HCT116 (cell line): ENCODE data around the gene ITGA1. TPM values are rescaled to one million over a fixed set of nuclear protein-coding genes. Genes with fewer than 3 reads are reported as not detected.

Experiments
- ATAC-seq: fragments of 200-7000 bp; cut with Tn5 transposase; 2 replicates; pipeline ENCODE4 v1.9.1; 2020; ENCODE audit warnings: mild to moderate bottlenecking, moderate library complexity
- BruUV-seq: library from RNA; stranded (reverse); fragments of 400-500 nt; replicated peaks from 2 replicates; lab custom pipeline; 2021; lab: Mats Ljungman, UMichigan
- CTCF ChIA-PET: fragments of 300-600 bp; sonication (Branson Sonifier 250); formaldehyde crosslinking; loops from one replicate; lab custom pipeline; 2021; ENCODE audit warnings: antibody characterized with exemption; lab: Charles Lee
- POLR2A ChIA-PET: fragments of 300-600, 350-600 bp; sonication (Branson Sonifier 250); formaldehyde crosslinking; loops from one replicate; lab custom pipeline; 2021; ENCODE audit warnings: antibody characterized with exemption; lab: Charles Lee
- RAD21 ChIA-PET, 2 experiments: fragments of 300-600 bp; sonication (Branson Sonifier 250); formaldehyde crosslinking; loops; one replicate each; lab custom pipeline; 2023; ENCODE audit warnings: low total read pairs in 2 of 2; ENCODE audit not compliant: uncharacterized antibody in 2 of 2, unreplicated experiment in 2 of 2, low non-redundant PET in 1 of 2; lab: Charles Lee
- DNase-seq: peaks from one replicate; pipeline ENCODE4 v3.0.0-alpha.2; 2010; ENCODE audit warnings: low read depth, low spot score
- H2AFZ ChIP-seq: fragments of 200-600 bp; shearing (Covaris generic), sonication (generic); 2 replicates; pipeline ENCODE4 v1.6.1; 2017; ENCODE audit warnings: low read depth, mixed run types, mixed read lengths, antibody characterized with exemption, low read length; ENCODE audit not compliant: poor library complexity, severe bottlenecking
- H3K27ac ChIP-seq: 2 replicates; pipeline ENCODE4 v1.5.1; 2012; ENCODE audit warnings: low read depth, low read length
- H3K27me3 ChIP-seq: fragments of 200-600 bp; sonication (generic); 2 replicates; pipeline ENCODE4 v1.6.1; 2016; ENCODE audit warnings: mixed run types, low read length, mixed read lengths; ENCODE audit not compliant: insufficient read depth
- H3K36me3 ChIP-seq, 2 experiments: fragments of 200-500 bp in 1 of 2; fragments of 200-600 bp in 1 of 2; sonication (Bioruptor generic) in 1 of 2; sonication (generic) in 1 of 2; 2 replicates each; pipeline versions ENCODE4 v1.5.1 to v1.6.1; 2014 to 2016; ENCODE audit warnings: low read length in 2 of 2, inconsistent platforms in 1 of 2, mixed read lengths in 1 of 2, mixed run types in 1 of 2; ENCODE audit not compliant: insufficient read depth in 2 of 2, control insufficient read depth in 1 of 2
- H3K4me1 ChIP-seq, 2 experiments: fragments of 200-600 bp in 1 of 2; sonication (generic) in 1 of 2; 2 replicates each; pipeline versions ENCODE4 v1.5.1 to v1.6.1; 2012 to 2017; ENCODE audit warnings: low read length in 2 of 2, inconsistent platforms in 1 of 2, mild to moderate bottlenecking in 1 of 2, mixed read lengths in 1 of 2, mixed run types in 1 of 2, moderate library complexity in 1 of 2; ENCODE audit not compliant: insufficient read depth in 2 of 2, control insufficient read depth in 1 of 2
- H3K4me2 ChIP-seq: fragments of 200-600 bp; sonication (generic); 2 replicates; pipeline ENCODE4 v1.6.1; 2017; ENCODE audit warnings: mixed run types, low read length, mixed read lengths
- H3K4me3 ChIP-seq, 2 experiments: fragments of 200-600 bp in 1 of 2; sonication (generic) in 1 of 2; replicated peaks in 1 of 2; 2 replicates each; pipeline ENCODE4 v1.5.1; 2011 to 2016; ENCODE audit warnings: low read length in 2 of 2, control low read depth in 1 of 2, low read depth in 1 of 2, mild to moderate bottlenecking in 1 of 2, mixed read lengths in 1 of 2, mixed run types in 1 of 2
- H3K79me2 ChIP-seq: fragments of 200-600 bp; sonication (generic); 2 replicates; pipeline ENCODE4 v1.6.1; 2017; ENCODE audit warnings: mild to moderate bottlenecking, mixed run types, low read length, moderate library complexity, mixed read lengths; ENCODE audit not compliant: insufficient read depth
- H3K9ac ChIP-seq: fragments of 200-600 bp; sonication (generic); 2 replicates; pipeline ENCODE4 v1.6.1; 2016; ENCODE audit warnings: low read length, mixed read lengths
- H3K9me2 ChIP-seq: fragments of 200-600 bp; sonication (generic), shearing (Covaris generic); 2 replicates; pipeline ENCODE4 v1.6.1; 2017; ENCODE audit warnings: mixed run types, mild to moderate bottlenecking, moderate library complexity; ENCODE audit not compliant: insufficient read depth
- H3K9me3 ChIP-seq, 2 experiments: fragments of 200-500 bp in 1 of 2; fragments of 200-600 bp in 1 of 2; sonication (Bioruptor generic) in 1 of 2; sonication (generic) in 1 of 2; 2 replicates each; pipeline ENCODE4 v1.6.1; 2014 to 2017; ENCODE audit warnings: low read length in 2 of 2, mixed read lengths in 2 of 2, inconsistent platforms in 1 of 2, low read depth in 1 of 2, mild to moderate bottlenecking in 1 of 2, mixed run types in 1 of 2, moderate library complexity in 1 of 2; ENCODE audit not compliant: control insufficient read depth in 1 of 2, insufficient read depth in 1 of 2
- H4K20me1 ChIP-seq: fragments of 200-600 bp; sonication (generic), shearing (Covaris generic); 2 replicates; pipeline ENCODE4 v1.6.1; 2017; ENCODE audit warnings: mixed run types, mild to moderate bottlenecking, moderate library complexity; ENCODE audit not compliant: insufficient read depth
- ATF3 ChIP-seq: IDR thresholded peaks from 2 replicates; pipeline ENCODE4 v1.6.1; 2012
- CBX3 ChIP-seq: IDR thresholded peaks from 2 replicates; pipeline ENCODE4 v1.6.1; 2012; ENCODE audit warnings: low read depth
- CTCF ChIP-seq, 3 experiments: fragments of 200-600 bp in 1 of 3; sonication (generic) in 1 of 3; IDR thresholded peaks in 2 of 3; conservative IDR thresholded peaks in 1 of 3; 2 replicates each; pipeline ENCODE4 v1.5.1; 2012 to 2017; ENCODE audit warnings: low read depth in 2 of 3, low read length in 2 of 3, antibody characterized with exemption in 1 of 3, borderline replicate concordance in 1 of 3, control low read depth in 1 of 3, mild to moderate bottlenecking in 1 of 3, mixed read lengths in 1 of 3, mixed run types in 1 of 3, moderate library complexity in 1 of 3; ENCODE audit not compliant: insufficient read depth in 1 of 3
- ELF1 ChIP-seq: IDR thresholded peaks from 2 replicates; pipeline ENCODE4 v1.6.1; 2012; ENCODE audit warnings: low read depth, borderline replicate concordance
- EZH2 ChIP-seq: fragments of 200-600 bp; sonication (generic); IDR thresholded peaks from 2 replicates; pipeline ENCODE4 v1.6.1; 2017; ENCODE audit warnings: antibody characterized with exemption, mixed run types
- EZH2phosphoT487 ChIP-seq: fragments of 200-600 bp; IDR thresholded peaks from 2 replicates; pipeline ENCODE4 v1.6.1; 2018; ENCODE audit warnings: antibody characterized with exemption, borderline replicate concordance
- JUND ChIP-seq: IDR thresholded peaks from 2 replicates; pipeline ENCODE4 v1.6.1; 2012
- MAX ChIP-seq: IDR thresholded peaks from 2 replicates; pipeline ENCODE4 v1.6.1; 2012
- POLR2A ChIP-seq: IDR thresholded peaks from 2 replicates; pipeline ENCODE4 v1.7.0; 2011; ENCODE audit warnings: borderline replicate concordance; ENCODE audit not compliant: insufficient read depth, insufficient read length; ENCODE audit errors: extremely low read depth
- RAD21 ChIP-seq: IDR thresholded peaks from 2 replicates; pipeline ENCODE4 v1.6.1; 2012; ENCODE audit warnings: low read depth, mild to moderate bottlenecking
- SRF ChIP-seq: IDR thresholded peaks from 2 replicates; pipeline ENCODE4 v1.6.1; 2012; ENCODE audit warnings: low read depth
- TCF7L2 ChIP-seq: IDR thresholded peaks from 2 replicates; pipeline ENCODE4 v1.7.0; 2011; ENCODE audit warnings: borderline replicate concordance, inconsistent platforms; ENCODE audit not compliant: insufficient read depth, insufficient read length; ENCODE audit errors: extremely low read depth
- YY1 ChIP-seq: IDR thresholded peaks from 2 replicates; pipeline ENCODE4 v1.6.1; 2011; ENCODE audit warnings: low read length, low read depth, moderate library complexity, mild to moderate bottlenecking; ENCODE audit not compliant: insufficient replicate concordance; ENCODE audit errors: extremely low read depth
- ZFX ChIP-seq: fragments of 450-650 bp; IDR thresholded peaks from 2 replicates; pipeline ENCODE4 v1.6.1; 2017
- ZNF274 ChIP-seq: fragments of 200-500 bp; sonication (Bioruptor generic); IDR thresholded peaks from 2 replicates; pipeline ENCODE4 v1.6.1; 2014; ENCODE audit warnings: mild to moderate bottlenecking, low read depth, low read length, inconsistent platforms
- intact Hi-C: fragments of 100-400 bp; cut with micrococcal nuclease; formaldehyde crosslinking; loops from 2 replicates; pipeline ENCODE4 v1.10.0; 2022
- total RNA-seq: library from RNA; stranded (reverse); gene quantifications from one replicate; pipeline ENCODE4 v1.2.1, GENCODE V29; 2021; ENCODE audit not compliant: unreplicated experiment
- TF ChIP-seq, protein P1 (sequence below): IDR thresholded peaks from 2 replicates; pipeline ENCODE4 v1.6.1; 2011; ENCODE audit warnings: mild to moderate bottlenecking, low read length, moderate library complexity; ENCODE audit not compliant: insufficient replicate concordance; ENCODE audit errors: extremely low read depth

Gene ITGA1
- total RNA-seq, 1 experiment from 2014 or later, result 1.8 TPM

GRCh38 chr5:52824827-52825226 lies 37.1 kb downstream of the ITGA1 start:
- CTCF ChIA-PET, result no interaction called here
- TF ChIP-seq, protein P1, sequence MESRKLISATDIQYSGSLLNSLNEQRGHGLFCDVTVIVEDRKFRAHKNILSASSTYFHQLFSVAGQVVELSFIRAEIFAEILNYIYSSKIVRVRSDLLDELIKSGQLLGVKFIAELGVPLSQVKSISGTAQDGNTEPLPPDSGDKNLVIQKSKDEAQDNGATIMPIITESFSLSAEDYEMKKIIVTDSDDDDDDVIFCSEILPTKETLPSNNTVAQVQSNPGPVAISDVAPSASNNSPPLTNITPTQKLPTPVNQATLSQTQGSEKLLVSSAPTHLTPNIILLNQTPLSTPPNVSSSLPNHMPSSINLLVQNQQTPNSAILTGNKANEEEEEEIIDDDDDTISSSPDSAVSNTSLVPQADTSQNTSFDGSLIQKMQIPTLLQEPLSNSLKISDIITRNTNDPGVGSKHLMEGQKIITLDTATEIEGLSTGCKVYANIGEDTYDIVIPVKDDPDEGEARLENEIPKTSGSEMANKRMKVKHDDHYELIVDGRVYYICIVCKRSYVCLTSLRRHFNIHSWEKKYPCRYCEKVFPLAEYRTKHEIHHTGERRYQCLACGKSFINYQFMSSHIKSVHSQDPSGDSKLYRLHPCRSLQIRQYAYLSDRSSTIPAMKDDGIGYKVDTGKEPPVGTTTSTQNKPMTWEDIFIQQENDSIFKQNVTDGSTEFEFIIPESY, result no peak
- TF ChIP-seq EZH2 (no peak), YY1 (no peak), ATF3 (no peak), CTCF (IDR thresholded peaks at IDR 0.05 in 2 of 3, conservative IDR thresholded peaks at IDR 0.05 in 1 of 3; ENCODE audit: borderline replicate concordance in 1 of 3, insufficient read depth in 1 of 3, low read depth in 2 of 3, low read length in 2 of 3) (no peak), ZNF274 (no peak), MAX (no peak), SRF (no peak), JUND (no peak), ELF1 (no peak), TCF7L2 (no peak), ZFX (no peak), POLR2A (no peak), CBX3 (no peak), EZH2phosphoT487 (no peak), RAD21 (no peak)

More at GRCh38 chr5:52824827-52825226, 37.1 kb downstream of the ITGA1 start:
- BruUV-seq, result no TSS peak
- no peak overlapping the region for H3K4me2 ChIP-seq
- ATAC-seq (no peak), DNase-seq (no peak)
- intact Hi-C loops, result no loop called here
- no peaks in the 10 kb centered on the region for H3K9me3 ChIP-seq
- no peaks in the 10 kb centered on the region for H3K4me1 ChIP-seq
- no peaks in the 10 kb centered on the region for H4K20me1 ChIP-seq
- ChIA-PET POLR2A (no interaction called here), RAD21 (no interaction called here)
- H2AFZ ChIP-seq, result no peak overlapping the region
- H3K9me2 ChIP-seq, result no peaks in the 10 kb centered on the region
- H3K27me3 ChIP-seq, result no peaks in the 10 kb centered on the region
- no peak overlapping the region for H3K4me3 ChIP-seq
- H3K27ac ChIP-seq, result no peak overlapping the region
- no peaks in the 10 kb centered on the region for H3K36me3 ChIP-seq
- H3K79me2 ChIP-seq, result no peaks in the 10 kb centered on the region
- H3K9ac ChIP-seq, result no peak overlapping the region
